NCI-H345 (cell line): ENCODE data around the gene HES4.

Source experiments
- DNase-seq: peaks from one replicate; lab custom pipeline; 2025; lab: John Stamatoyannopoulos, UW

Gene HES4

DNA sequence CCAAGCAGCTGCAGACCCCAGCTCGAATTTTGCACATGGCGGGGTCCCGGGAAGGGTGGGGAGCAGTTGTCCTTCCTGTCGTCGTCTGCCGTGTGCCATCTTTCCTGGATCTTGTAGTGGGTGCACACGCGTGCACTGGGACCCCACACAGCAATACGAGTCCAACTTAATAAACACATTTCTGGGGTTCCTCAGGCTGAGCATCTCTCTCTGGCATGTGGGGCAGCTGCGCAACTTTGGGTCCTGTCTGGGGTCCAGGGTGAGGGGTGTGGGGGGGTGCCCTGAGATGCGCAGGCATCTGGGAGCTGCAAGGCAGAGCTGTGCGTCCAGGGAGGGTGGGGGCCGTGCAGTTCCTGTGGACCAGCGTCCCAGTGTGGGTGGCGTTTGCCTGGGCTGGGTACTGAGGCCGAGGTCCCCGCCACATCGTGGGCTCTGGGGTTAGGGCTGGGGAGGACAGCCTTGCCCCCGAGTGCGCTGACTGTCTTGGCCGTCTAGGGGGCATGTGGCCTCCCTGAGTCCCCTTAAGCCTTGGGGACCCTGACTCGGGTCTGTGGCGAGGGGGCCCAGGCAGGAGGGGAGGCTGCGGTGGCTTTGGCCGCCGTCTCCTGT lies 34.3 kb downstream of the HES4 start:
- DNase-seq, result no peak

DNA sequence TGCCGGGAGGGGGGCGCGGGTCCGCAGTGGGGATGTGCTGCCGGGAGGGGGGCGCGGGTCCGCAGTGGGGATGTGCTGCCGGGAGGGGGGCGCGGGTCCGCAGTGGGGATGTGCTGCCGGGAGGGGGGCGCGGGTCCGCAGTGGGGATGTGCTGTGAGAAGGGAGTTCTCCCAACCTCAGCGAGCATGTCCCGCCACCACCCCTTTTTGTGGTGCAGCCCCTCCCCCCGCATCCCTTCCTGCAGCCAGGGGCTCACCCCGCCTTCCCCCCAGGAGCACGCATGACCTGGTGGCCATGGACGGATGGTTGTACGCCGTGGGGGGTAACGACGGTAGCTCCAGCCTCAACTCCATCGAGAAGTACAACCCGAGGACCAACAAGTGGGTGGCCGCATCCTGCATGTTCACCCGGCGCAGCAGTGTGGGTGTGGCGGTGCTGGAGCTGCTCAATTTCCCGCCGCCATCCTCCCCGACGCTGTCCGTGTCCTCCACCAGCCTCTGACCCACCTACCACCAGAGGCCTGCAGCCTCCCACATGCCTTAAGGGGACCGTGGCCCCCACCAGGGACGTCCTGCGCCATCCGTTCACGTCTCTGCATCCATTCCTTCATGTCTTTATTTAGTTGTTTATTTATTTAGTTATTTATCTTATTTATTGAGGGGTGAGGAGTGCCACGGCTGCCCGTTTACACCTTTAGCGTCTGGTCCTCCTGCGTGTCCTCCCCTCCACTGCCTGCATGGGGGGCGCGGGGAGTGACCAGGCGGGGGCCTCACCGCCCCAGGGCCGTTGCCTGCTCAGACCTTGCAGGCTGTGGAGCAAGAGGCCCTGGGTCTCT lies 35.0 kb downstream of the HES4 start:
- DNase-seq, result no peak

DNA sequence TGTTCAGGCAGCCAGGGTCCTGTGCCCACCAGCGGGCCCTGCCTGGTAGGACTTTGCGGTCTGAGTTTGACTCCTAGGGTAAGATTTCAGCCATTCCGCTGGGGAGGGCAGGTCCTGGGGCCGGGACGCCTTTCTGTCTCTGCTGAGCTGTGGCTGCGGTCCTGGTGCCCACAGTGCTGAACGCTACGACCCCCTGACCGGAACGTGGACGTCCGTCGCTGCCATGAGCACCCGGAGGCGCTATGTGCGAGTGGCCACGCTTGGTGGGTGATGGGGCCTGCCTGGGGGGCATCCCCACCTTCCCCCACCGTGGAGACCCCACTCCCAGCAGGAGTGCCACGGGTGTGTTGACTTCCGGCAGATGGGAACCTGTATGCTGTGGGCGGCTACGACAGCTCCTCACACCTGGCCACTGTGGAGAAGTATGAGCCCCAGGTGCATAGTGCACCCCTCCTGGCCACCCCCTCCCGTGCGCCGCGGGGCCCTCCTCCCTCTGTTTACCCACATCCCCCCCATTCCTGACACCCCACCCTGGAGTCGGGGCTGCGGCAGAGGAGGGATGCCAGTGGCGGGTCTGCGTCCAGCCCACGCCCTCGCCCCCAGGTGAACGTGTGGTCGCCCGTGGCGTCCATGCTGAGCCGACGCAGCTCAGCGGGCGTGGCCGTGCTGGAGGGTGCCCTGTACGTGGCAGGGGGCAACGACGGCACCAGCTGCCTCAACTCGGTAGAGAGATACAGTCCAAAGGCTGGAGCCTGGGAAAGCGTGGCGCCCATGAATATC lies 36.0 kb downstream of the HES4 start:
- no peak for DNase-seq

DNA sequence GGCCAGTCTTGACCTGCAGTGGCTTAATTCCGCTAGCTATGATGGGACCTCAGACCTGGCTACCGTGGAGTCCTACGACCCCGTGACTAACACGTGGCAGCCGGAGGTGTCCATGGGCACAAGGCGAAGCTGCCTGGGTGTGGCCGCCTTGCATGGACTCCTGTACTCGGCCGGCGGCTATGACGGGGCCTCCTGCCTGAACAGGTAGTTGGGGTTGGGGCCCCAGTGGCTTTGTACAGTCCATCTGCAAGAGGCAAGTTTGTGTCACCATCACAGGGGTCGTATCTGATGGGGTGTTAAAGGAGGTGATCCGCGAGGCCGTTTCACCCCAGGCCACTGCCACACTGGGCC lies 36.6 kb downstream of the HES4 start:
- no peak for DNase-seq

DNA sequence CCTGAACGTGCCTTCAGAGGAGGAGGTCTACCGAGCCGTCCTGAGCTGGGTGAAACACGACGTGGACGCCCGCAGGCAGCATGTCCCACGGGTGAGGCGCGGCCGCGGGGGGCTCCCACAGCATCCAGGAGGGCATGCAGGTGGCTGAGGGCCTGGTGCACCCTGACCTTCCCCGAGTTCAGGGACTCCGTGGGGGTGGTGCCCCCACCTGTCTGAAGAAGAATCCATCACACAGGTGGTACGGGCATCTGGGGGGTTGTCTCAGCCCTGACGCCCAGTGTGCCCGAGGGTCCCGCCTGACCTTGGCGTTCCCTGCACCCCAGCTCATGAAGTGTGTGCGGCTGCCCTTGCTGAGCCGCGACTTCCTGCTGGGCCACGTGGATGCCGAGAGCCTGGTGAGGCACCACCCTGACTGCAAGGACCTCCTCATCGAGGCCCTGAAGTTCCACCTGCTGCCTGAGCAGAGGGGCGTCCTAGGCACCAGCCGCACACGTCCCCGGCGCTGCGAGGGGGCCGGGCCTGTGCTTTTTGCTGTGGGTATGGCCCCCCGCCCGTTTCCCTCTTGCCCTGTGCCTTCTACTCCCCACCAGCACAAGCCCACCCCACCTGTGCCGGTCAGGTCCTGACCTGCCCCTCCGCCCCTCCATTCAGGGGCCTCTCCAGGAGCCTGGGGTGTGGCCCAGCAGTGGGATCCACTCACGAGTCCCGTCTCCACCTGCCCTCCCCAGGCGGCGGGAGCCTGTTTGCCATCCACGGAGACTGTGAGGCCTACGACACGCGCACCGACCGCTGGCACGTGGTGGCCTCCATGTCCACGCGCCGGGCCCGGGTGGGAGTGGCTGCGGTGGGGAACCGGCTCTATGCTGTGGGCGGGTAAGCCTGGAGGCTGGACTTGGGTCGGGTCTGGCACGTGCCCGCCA lies 37.3 kb downstream of the HES4 start:
- DNase-seq, result no peak

DNA sequence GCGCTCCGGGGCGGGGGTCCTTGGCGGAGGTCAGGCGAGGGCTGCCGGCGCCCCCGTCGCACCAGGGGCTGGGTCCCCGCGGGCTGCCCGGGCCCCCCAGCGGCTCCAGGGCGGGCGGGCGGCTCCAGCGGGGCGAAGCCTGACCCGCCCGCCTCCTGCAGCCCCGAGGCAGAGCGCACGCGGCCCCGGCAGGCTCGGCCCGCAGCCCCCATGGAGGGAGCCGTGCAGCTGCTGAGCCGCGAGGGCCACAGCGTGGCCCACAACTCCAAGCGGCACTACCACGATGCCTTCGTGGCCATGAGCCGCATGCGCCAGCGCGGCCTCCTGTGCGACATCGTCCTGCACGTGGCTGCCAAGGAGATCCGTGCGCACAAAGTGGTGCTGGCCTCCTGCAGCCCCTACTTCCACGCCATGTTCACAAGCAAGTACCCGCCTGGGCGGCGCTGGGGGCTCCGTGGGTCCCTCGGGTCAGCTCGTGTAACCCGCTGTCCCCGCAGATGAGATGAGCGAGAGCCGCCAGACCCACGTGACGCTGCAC lies 38.7 kb downstream of the HES4 start:
- DNase-seq, result no peak

DNA sequence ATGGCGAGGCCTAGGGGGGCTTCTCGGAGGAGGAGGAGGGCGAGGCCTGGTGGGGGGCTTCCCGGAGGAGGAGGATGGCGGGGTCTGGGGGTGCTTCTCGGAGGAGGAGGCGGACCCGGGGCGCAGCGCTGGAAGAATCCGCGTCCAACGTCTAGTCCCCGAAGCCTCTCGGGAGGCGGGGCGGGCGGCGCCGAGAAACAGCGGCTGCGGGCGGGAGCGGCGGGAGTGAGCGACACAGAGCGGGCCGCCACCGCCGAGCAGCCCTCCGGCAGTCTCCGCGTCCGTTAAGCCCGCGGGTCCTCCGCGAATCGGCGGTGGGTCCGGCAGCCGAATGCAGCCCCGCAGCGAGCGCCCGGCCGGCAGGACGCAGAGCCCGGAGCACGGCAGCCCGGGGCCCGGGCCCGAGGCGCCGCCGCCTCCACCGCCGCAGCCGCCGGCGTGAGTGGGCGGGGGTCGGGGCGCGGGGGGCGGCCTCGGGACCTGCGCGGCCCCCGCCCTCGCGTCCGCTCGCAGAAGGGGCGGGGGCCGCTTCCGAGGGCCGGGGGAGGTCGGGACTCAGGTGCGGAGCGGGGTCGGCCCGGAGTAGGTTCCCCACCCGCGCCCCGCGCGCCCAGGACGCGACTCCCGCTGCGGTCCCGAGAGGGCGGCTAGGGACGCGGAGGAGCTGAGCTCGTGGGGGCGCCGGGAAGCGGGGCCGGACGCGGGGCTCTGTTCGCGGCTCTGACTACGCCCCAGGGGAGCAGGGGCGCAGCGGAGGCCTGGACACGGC lies 39.4 kb downstream of the HES4 start, which contains the start of gene KLHL17:
KLHL17 (plus strand) TSS at position 222 of the 769 bp plus-strand sequence; CDS start at position 332, 110 bp downstream.
- DNase-seq, result peak; percentile 63

DNA sequence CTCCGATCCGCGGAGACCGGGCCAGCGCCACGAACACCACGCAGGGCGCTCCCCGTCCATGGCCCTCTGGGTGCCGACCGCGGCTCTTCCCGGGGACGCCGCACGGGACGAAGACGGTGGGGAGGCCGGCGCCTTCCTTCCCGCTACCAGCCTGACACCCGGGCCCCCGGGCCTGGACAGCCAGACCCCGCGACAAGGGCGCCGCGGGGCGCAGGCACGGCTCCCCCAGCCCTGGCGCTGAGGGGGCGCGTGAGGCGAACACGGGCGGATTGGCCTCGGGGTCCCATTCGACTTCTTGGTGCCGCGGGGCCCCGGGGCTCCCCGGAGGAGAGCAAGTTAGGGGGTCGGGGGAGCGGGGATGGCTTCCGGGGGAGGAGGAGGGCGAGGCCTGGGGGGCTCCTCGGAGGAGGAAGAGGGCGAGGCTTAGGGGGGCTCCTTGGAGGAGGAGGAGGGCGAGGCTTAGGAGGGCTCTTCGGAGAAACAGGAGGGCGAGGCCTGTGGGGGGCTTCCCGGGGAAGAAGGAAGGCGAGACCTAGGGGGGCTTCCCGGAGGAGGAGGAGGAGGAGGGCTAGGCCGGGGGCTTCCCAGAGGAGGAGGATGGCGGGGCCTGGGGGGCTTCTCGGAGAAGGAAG lies 40.0 kb downstream of the HES4 start:
- no peak for DNase-seq

DNA sequence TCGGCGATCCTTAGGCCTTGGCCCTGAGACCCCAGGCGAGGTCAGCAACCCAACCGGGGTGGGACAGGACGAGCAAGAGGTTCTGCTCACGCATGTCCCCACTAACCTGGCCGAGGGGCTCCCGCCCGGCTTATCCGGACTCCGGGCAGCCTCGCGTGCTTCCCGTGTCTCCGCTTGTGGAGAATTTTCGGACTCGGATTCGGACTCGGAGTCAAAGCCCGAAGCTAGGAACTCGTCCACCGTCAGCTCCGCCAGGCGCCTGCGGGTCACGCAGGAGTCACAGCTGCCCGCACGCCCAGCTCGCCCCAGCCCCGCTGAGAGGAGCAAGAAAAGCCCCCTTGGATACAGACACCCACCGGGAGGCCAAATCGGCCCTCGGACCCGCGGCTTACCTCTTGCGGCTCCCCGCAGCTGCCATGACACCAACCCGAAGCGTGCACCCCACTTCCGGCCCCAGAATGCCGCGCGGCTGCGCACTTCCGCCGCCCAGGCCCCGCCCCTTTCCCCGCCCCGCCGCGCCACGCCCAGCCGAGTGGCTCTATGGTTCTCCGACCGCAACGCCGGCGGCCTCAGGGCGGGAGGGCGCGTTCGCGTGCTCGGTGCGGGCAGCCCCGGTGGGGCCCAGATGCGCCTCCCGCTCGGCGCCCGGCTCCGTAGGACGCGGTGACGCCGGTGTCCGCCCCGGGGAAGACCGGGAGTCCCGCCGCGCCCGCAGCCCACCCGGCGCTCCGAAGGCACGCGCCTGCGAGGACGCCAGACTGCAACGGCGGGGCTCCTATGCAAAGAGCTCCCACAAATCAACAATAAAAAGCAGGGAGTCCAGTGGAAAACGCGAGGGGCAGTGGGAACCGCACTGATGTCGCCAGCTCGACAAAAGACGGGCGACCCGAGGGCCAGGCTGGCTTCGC lies 40.8 kb downstream of the HES4 start, which contains the start of gene NOC2L:
NOC2L (minus strand) TSS at position 434 of the 908 bp plus-strand sequence; CDS start at position 418, 16 bp downstream.
- peak; percentile 91 for DNase-seq

DNA sequence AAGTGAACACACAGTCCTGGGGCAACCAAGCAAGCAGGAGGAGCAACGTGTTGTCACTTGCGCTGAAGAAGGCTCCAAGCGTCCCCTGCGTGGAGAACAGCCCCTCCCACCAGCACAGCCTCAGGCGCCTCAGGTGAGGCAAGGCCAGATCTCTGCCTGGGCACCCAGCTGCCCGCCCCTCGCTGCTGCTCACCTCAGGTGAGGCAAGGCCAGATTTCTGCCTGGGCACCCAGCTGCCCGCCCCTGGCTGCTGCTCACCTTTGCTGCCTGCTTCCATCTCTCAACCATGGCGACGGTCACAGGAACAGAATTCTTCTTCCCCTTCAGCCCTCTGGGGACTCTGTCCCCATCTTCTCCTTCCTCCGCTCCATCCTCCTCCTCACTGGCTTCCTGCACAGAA lies 43.3 kb downstream of the HES4 start:
- no peak for DNase-seq

DNA sequence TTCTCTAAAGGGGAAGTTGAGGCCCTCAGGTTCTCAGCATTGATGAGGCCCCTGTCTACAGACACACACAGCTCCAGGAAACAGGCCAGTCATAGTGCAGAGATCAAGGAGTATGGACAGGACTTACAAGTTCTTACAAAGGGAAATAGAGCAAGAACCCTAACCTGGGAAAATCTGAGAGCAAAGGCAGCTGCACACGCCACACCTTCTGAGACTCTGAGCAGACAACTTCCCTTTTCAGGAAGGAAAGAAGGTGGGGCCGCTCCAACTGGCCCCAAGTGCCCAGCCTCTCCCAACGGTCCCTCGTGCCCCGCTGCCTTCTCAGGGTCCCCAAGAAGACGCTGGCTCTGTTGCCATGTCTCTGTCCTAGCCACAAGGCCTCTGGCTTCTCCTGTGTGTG lies 44.4 kb downstream of the HES4 start:
- no peak for DNase-seq

DNA sequence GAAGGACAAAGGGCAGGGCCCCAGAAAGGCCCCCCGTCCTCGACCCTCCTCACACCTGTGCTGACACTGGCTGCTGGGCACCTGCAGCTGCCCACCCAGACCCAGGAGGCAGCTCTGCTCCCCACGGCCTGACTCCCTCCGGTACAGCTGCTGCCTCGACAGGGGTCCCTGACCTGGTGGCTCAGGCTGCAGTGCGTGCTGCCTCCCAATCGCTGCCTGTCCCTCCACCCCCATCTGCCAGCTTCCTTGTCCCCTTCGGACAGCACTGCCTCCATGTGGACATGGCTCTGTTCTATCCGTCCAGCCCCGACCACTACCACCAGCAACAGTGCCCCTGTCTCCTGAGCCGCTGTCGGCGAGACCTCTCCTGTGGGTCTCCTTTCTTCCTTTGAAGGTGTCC lies 45.0 kb downstream of the HES4 start:
- DNase-seq, result no peak

DNA sequence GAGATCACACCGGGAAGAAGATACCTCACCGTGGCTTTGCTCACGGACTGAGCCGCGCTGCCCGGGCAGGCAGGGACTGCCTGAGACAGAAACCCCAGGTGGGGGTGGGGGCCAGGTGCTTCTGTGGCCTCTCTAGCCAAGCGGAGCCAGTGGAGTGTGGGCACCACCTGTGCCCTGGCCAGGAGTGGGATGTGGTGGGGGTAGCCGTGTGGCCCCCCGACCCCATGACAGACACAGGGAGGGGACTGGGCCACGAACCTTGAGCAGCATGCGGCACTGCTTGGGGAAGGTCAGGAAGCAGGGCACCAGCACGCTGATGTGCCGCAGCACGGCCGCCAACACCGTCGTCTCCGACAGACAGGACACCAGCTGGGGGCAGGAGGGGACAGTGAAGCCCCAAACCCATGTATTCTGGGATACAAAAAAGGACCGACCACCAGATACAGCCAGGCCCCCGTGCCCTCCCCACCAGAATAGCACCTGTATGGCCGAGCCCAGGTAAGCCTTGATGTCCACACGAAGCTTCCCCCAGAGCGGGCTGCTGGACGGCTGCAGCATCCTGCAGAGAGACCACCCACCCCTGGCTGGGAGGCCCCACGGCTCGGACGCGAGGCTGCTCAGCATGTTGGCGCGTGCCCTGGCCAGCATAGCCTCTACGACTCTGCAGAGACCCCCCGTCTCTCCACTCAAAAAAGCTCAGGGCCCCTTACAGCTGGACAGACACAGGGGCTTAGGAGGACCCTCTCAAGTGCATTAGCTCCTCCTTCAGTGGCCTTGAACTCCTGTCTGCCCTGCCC lies 46.2 kb downstream of the HES4 start:
- DNase-seq, result no peak

DNA sequence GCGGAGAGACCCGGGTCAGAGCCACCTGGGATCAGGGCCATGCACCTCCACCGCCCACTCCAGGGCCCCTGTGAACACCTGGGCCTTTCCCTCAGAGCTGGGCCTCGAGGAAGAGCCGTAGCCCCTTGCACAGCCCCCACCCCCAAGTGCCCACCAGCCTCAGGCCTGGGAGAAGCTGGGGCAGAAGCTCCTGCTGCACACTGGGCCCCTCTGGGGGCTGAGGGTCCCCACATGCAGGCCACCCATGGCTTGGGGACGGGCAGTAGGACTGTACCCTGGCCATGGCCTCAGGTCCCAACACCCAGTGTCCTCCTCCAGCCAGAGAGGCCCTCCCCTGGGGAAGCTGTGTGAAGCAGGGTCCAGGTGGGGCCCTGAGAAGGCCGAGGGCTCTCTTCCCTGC lies 47.3 kb downstream of the HES4 start:
- no peak for DNase-seq

DNA sequence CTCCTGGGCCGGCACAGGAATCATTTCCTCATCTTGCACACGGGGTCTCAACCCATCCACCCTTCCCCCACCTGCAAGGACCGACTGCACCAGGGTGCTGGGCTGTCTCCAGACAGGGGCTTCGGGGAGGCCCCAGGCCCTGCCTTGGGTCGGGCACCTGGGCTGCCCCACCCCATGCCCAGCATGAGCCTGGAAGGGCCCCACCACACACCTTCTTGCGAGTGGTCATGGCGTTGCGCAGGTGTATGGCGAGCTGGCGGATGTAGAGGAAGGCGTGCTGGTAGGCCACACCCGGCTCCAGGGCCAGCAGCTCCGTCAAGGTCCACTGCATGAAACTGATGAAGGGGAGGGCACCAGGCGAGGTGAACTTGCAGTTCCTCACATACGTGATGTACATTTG lies 47.7 kb downstream of the HES4 start:
- DNase-seq, result no peak

DNA sequence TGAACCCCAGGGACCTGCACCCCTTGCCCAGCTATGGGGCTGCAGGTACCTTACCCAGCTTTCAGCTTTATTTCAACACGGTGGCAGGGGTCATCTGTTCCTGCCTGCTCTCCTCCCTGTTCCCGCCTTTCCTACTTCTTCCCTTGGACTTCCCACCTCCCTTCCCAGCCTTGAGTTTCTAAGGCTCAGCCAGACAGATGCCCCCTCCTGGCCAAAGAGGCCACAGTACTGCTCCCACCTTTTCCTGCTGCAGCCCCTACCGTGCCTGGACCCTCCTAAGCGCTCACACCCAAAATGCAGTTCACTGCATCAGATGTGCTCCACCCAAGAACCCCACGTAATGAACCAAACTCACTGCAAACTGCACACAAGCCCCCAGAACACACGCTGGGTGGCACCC lies 48.5 kb downstream of the HES4 start:
- no peak for DNase-seq

DNA sequence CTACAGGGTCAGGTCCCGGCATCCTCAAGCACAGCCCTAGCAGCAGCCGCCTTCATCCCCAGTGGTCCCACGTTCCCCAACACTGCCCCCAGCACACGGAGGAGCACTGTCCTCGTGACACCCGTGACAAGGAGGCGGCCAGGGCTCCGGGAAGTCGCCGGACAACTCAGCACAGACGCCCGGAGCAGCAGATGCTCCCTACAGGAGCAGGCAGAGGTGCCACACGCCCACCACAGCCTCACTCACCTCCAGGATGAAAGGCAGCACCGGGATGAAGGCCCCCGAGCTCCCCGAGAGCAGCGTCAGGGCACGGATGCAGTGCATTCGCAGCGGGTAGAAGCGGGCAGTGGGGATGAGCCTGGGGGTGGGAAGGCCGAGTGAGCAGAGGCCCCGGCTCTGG lies 49.0 kb downstream of the HES4 start:
- no peak for DNase-seq

DNA sequence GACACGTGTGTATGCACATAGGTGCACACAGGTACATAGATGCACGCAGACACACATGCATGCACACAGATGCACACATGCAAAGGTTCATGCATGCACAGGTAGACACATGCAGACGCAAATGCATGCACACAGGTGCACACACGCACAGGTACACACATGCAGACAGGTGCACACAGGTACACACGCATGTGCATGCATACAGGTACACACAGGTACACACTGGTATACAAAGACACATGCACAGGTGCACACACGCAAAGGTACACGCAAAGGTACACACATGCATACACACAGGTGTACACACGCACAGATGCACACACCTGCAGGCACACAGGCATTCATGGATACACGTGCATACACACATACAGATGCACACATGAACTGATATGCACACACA lies 49.6 kb downstream of the HES4 start:
- DNase-seq, result no peak
